Measurements from ENCODE around the gene NR1I3.

GRCh38 chr1:161238039-161238473 lies at the start of gene NR1I3:
- TF ChIP-seq CTCF (IDR thresholded peaks at IDR 0.05; ENCODE audit: poor library complexity) (no peak), EZH2 (IDR thresholded peaks at IDR 0.05; ENCODE audit: borderline replicate concordance) (no peak), EZH2phosphoT487 (IDR thresholded peaks at IDR 0.05; ENCODE audit: low read depth, severe bottlenecking, unreplicated experiment) (no peak)
